T47D (cell line): ENCODE measurements around the gene ZNF853.
A peak's percentile ranks its signal among the peaks of the same experiment; 100 is the strongest.
"Not testable (repeated sequence)": the region's sequence is repeated elsewhere in the genome, so short reads cannot be mapped to it uniquely, and the experiment has no call there.

Experiments
- DNase-seq, 2 experiments: peaks; one replicate each; pipeline versions ENCODE4 v3.0.0 to v3.0.0-alpha.2; 2011 to 2012; ENCODE audit warnings: low read depth in 1 of 2, low spot score in 1 of 2
- JUND ChIP-seq: IDR thresholded peaks from 2 replicates; pipeline ENCODE4 v1.6.1; 2012; ENCODE audit warnings: low read depth
- in situ Hi-C: cut with HindIII; loops from 2 replicates; pipeline ENCODE4 v1.10.0; 2016; ENCODE audit warnings: low sequenced_read_pairs, low pct_unique_long_range_greater_than_20kb

The ZNF853 gene

GRCh38 chr7:6614953-6615722 lies at the start of gene ZNF853:
Gene ZNF853, plus strand, starts transcription at chr7:6615610. Its CDS starts 565 bp downstream, at chr7:6616175.
- TF ChIP-seq JUND: no peak
- no peak for DNase-seq
- in situ Hi-C loops: no loop called here

GRCh38 chr7:6565655-6566054 lies 49.8 kb upstream of the ZNF853 start:
- no peak for DNase-seq
- in situ Hi-C loops: no loop called here

GRCh38 chr7:6567886-6568285 lies 47.5 kb upstream of the ZNF853 start:
- no peak for TF ChIP-seq JUND
- DNase-seq: no peak
- in situ Hi-C loops: no loop called here

More at GRCh38 chr7:6565655-6566054, 49.8 kb upstream of the ZNF853 start:
- no peak for TF ChIP-seq JUND

- TF ChIP-seq JUND: no peak
- peak in 1 of 2 experiments; percentile 35 for DNase-seq
- in situ Hi-C loops: no loop called here
Measured at GRCh38 chr7:6571160-6571779, 44.1 kb upstream of the ZNF853 start.

GRCh38 chr7:6575281-6576023 lies 40.0 kb upstream of the ZNF853 start:
- DNase-seq: no peak
- in situ Hi-C loops: no loop called here
- TF ChIP-seq JUND: no peak

GRCh38 chr7:6576024-6576866 lies 39.2 kb upstream of the ZNF853 start:
- no peak for DNase-seq
- in situ Hi-C loops: no loop called here
- no peak for TF ChIP-seq JUND

GRCh38 chr7:6576867-6577368 lies 38.5 kb upstream of the ZNF853 start:
- DNase-seq, in situ Hi-C loops: not testable (repeated sequence)

- in situ Hi-C loops: no loop called here
- peak; percentile 91 to 97 for DNase-seq
- TF ChIP-seq JUND: no peak
Measured at GRCh38 chr7:6577369-6578113, 37.9 kb upstream of the ZNF853 start, which contains the start of gene ZDHHC4. Gene ZDHHC4, plus strand, starts transcription at chr7:6577454. Its CDS starts 3,108 bp downstream, at chr7:6580562.

GRCh38 chr7:6578114-6579084 lies 37.0 kb upstream of the ZNF853 start:
- in situ Hi-C loops: no loop called here
- TF ChIP-seq JUND: no peak
- DNase-seq: no peak

GRCh38 chr7:6579446-6579845 lies 36.0 kb upstream of the ZNF853 start:
- DNase-seq: peak in 1 of 2 experiments; percentile 50
- in situ Hi-C loops: no loop called here

GRCh38 chr7:6585746-6586432 lies 29.5 kb upstream of the ZNF853 start:
- DNase-seq, in situ Hi-C loops: not testable (repeated sequence)

More at GRCh38 chr7:6579446-6579845, 36.0 kb upstream of the ZNF853 start:
- no peak for TF ChIP-seq JUND
